Measurements from ENCODE around the gene PPEF2.

The PPEF2 gene

DNA sequence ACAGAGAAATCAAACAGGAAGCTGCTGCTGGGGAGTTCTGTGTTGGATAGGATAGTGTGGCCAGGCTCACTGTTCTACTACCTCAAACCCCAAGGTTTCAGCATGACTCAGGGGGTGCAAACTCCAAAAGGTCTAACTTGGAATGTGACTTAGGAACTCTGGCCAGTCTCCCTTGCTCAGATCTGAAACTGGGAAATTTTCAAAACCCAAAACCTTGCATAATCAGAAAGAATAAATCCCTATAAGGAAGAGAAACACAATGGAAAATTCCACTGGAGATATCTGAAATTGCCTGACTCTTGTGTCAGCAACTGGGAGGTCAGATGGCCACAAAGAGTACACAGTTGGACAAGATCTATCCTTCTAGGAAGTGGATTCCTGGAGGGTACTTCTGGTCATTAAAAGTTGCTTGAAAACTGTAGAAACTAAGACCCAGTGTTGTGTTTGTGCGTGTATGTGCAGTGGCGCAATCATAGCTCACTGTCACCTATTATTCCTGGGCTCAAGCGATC, 58.0 kb downstream of the PPEF2 start:
- Histone ChIP-seq H3K27me3 (ENCODE audit: control insufficient read depth, insufficient read depth, low read length) (no peaks in the 10 kb centered on the region), H3K9ac (ENCODE audit: low read length) (no peak overlapping the region), H3K36me3 (ENCODE audit: control insufficient read depth, insufficient read depth, low read length) (no peaks in the 10 kb centered on the region), H3K27ac (ENCODE audit: low read depth, low read length) (no peak overlapping the region), H3K4me3 (ENCODE audit: low read length) (no peak overlapping the region), H3K4me1 (ENCODE audit: control insufficient read depth, insufficient read depth, low read length) (no peaks in the 10 kb centered on the region)

DNA sequence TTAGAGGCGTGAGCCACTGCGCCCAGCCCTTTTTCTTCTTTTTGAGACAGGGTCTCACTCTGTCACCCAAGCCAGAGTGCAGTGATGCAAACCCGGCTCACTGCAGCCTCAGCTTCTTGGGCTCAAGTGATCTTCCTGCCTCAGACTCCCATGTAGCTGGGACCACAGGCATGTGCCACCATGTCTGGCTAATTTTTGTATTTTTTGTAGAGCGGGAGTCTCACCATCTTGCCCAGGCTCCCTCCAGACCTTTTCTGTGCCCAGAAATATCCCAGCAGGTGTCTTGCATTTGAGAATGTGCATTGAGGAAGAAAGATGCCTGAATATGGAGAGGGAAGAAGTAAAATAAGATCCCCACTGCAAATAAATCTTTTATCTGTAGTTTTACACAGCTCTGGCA, 58.7 kb downstream of the PPEF2 start:
- Histone ChIP-seq H3K9ac (ENCODE audit: low read length) (no peak overlapping the region), H3K4me1 (ENCODE audit: control insufficient read depth, insufficient read depth, low read length) (no peaks in the 10 kb centered on the region), H3K36me3 (ENCODE audit: control insufficient read depth, insufficient read depth, low read length) (no peaks in the 10 kb centered on the region), H3K27me3 (ENCODE audit: control insufficient read depth, insufficient read depth, low read length) (no peaks in the 10 kb centered on the region), H3K4me3 (ENCODE audit: low read length) (no peak overlapping the region), H3K27ac (ENCODE audit: low read depth, low read length) (no peak overlapping the region)

DNA sequence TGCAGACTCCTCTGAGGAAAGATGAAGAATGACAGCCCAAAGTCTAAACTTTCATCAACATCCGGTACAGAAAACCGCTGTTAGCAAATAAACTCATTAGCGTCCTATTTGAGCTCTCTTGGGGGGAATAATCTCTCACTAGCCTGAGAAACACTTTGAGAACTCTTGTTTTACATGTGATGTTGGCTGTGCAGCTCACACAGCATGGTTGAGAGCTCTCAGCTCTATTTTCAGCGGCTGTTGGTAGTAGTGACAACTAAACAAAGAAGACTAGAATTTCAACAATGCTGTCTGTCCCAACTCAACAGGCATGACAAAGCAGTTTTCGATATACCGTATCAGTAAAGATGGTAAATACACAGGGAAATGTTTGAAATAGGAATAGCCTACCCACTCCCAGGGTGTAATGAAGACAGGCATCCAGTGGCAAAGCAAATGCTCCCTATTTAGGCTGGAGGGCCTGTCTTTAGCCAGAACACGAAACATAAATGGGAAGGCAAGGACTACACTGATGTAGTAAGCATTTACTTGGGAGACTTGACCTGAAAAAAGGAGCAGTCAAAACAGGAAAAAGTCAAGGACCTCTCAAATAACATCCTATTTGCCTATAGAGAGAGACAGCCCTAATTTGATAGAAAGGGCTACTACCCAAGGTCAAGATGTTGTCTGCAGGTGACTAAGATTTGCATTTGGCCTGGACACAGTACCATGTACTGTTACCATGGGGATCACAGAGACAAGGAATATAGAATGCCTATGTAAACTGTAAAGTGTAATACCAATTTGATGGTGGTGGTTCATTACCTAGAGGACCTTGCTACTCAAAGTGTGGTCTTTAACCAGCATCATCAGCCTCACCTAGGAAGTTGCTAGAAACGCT, 60.4 kb downstream of the PPEF2 start:
- H3K4me1 ChIP-seq (ENCODE audit: control insufficient read depth, insufficient read depth, low read length), result no peaks in the 10 kb centered on the region
- no peaks in the 10 kb centered on the region for H3K36me3 ChIP-seq (ENCODE audit: control insufficient read depth, insufficient read depth, low read length)
- no peak overlapping the region for H3K9ac ChIP-seq (ENCODE audit: low read length)
- no peak overlapping the region for H3K27ac ChIP-seq (ENCODE audit: low read depth, low read length)
- no peaks in the 10 kb centered on the region for H3K27me3 ChIP-seq (ENCODE audit: control insufficient read depth, insufficient read depth, low read length)
- H3K4me3 ChIP-seq (ENCODE audit: low read length), result no peak overlapping the region

DNA sequence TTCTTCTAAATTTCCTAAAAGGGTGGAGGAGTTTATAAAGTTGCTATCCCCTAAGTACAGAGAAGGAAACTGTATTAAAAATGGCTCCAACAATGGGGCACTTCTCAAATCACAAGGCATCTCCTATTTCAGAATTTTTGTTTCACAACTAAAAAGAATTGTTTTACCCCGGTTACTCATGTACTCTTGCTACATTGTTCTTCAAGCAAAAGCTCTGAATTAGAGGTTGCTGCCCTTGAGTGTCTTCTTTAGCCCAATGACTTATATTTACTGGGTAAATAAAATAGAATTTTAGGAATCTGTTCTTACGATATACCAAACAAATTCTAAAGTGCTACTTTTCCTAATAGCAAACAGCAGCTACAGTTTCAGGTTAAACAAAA, 67.5 kb downstream of the PPEF2 start:
- Histone ChIP-seq H3K27me3 (ENCODE audit: control insufficient read depth, insufficient read depth, low read length) (no peaks in the 10 kb centered on the region), H3K27ac (ENCODE audit: low read depth, low read length) (no peak overlapping the region), H3K4me1 (ENCODE audit: control insufficient read depth, insufficient read depth, low read length) (no peaks in the 10 kb centered on the region), H3K9ac (ENCODE audit: low read length) (no peak overlapping the region), H3K4me3 (ENCODE audit: low read length) (no peak overlapping the region), H3K36me3 (ENCODE audit: control insufficient read depth, insufficient read depth, low read length) (no peaks in the 10 kb centered on the region)

DNA sequence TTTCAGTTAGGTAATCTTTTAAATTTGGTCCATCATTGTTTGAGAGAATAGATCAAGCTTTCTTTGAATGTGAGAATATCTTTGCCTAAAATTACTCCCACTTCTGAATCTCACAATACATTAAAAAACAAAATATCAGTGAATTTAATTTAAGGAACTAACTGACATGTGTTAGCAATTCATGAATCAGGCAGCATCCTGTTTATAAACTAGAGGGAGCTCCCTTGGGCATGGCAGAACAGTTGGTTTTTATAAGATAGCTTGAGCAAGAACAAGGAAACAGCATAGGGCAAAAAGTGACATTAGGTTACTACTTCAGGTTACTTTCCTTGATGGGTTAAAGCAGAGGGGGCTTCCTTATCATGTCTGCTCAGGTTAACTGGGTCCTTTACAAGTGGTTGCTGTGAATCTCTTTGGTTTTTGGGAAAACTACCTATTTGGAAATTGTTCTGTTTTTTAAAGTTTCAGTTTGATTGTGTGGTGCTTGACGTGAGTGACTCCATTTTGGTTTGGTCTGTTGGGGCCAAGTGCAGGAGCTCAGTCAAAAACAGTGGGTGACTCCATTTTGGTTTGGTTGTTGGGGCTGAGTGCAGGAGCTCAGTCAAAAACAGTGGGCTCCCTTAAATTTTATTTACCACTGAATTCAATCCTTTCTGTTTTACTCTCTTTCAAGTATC, 68.0 kb downstream of the PPEF2 start:
- H3K27me3 ChIP-seq (ENCODE audit: control insufficient read depth, insufficient read depth, low read length), result no peaks in the 10 kb centered on the region
- H3K9ac ChIP-seq (ENCODE audit: low read length), result no peak overlapping the region
- H3K27ac ChIP-seq (ENCODE audit: low read depth, low read length), result no peak overlapping the region
- no peak overlapping the region for H3K4me3 ChIP-seq (ENCODE audit: low read length)
- no peaks in the 10 kb centered on the region for H3K36me3 ChIP-seq (ENCODE audit: control insufficient read depth, insufficient read depth, low read length)
- H3K4me1 ChIP-seq (ENCODE audit: control insufficient read depth, insufficient read depth, low read length), result no peaks in the 10 kb centered on the region

DNA sequence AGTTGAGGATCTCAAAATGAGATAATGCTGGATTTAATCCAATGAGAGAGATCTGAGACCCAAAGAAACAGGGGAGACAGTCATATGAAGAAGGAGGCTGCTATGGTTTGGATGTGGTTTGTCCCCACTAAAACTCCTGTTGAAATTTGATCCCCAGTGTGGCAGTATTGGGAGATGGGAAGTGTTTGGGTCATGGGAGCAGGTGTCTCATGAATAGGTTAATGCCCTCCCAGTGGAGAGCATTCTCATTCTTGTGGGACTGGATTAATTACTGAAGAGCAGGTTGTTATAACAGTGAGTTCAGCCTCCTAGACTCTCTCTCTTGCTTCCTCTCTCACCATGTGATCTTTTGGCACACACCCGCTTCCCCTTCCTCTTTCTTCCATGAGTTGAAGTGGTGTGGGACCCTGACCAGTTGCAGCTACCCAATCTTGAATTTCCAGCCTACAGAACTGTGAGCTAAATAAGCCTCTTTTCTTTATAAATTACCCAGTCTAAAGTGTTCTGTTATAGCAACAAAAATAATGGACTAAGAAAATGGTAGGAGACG, 70.3 kb downstream of the PPEF2 start:
- Histone ChIP-seq H3K4me1 (ENCODE audit: control insufficient read depth, insufficient read depth, low read length) (no peaks in the 10 kb centered on the region), H3K36me3 (ENCODE audit: control insufficient read depth, insufficient read depth, low read length) (no peaks in the 10 kb centered on the region), H3K27ac (ENCODE audit: low read depth, low read length) (no peak overlapping the region), H3K27me3 (ENCODE audit: control insufficient read depth, insufficient read depth, low read length) (no peaks in the 10 kb centered on the region), H3K4me3 (ENCODE audit: low read length) (no peak overlapping the region), H3K9ac (ENCODE audit: low read length) (no peak overlapping the region)

DNA sequence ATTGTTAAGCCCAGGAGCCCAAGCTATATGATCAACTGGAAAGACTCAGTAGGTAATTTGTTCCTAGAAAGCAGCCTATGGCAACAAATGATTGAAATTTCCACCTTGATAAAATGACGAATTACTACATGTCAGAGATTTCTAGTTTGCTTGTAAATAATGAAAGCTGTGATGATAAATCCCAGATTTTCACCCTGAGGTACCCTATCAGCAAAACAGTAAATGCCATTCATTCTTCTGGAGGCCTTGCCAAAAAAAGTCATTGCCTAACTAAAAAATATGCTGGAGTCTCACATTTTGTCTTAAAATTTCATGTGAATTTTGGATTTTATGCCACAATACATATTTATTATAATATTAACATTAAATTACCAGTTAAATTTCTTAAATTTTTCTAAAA, 71.3 kb downstream of the PPEF2 start:
- Histone ChIP-seq H3K27me3 (ENCODE audit: control insufficient read depth, insufficient read depth, low read length) (no peaks in the 10 kb centered on the region), H3K4me3 (ENCODE audit: low read length) (no peak overlapping the region), H3K27ac (ENCODE audit: low read depth, low read length) (no peak overlapping the region), H3K36me3 (ENCODE audit: control insufficient read depth, insufficient read depth, low read length) (no peaks in the 10 kb centered on the region), H3K9ac (ENCODE audit: low read length) (no peak overlapping the region), H3K4me1 (ENCODE audit: control insufficient read depth, insufficient read depth, low read length) (no peaks in the 10 kb centered on the region)

DNA sequence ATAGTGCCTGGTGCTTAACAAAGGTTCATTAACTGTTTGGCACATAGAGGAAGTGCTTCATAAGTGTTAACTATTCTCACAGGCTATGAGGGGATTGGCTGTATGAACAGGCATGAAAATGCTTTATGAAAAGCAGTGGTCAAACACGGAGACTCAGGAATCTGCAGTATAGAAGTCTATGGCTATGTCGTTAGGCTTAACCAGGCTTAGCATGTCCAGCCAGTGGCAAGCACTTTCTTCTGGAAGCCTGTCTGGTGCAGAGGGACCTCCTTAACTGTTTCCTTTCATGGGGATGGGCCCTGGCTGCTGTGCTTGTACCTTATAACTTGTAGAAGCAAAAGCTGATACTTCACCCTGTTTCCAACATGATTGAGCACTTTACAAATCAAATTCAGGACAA, 78.4 kb downstream of the PPEF2 start:
- H3K4me1 ChIP-seq (ENCODE audit: control insufficient read depth, insufficient read depth, low read length), result no peaks in the 10 kb centered on the region
- H3K4me3 ChIP-seq (ENCODE audit: low read length), result no peak overlapping the region
- no peak overlapping the region for H3K9ac ChIP-seq (ENCODE audit: low read length)
- no peaks in the 10 kb centered on the region for H3K36me3 ChIP-seq (ENCODE audit: control insufficient read depth, insufficient read depth, low read length)
- H3K27me3 ChIP-seq (ENCODE audit: control insufficient read depth, insufficient read depth, low read length), result no peaks in the 10 kb centered on the region
- H3K27ac ChIP-seq (ENCODE audit: low read depth, low read length), result no peak overlapping the region

DNA sequence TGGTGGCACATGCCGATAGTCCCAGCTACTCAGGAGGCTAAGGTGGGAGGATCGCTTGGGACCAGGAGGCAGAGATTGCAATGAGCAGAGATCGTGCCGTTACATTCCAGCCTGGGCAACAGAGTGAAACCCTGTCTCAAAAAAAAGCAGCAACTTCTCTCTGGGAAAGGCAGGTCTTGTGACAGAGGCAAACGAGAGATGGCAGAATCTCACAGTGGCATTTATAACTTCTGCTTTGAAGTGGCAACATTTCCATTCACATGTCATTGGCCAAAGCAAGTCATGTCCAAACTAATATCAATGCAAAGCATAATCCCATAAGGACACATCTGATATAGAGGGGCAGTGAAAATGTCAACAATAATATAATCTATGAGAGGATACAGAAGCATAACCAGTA, 79.8 kb downstream of the PPEF2 start:
- no peak overlapping the region for H3K9ac ChIP-seq (ENCODE audit: low read length)
- H3K27me3 ChIP-seq (ENCODE audit: control insufficient read depth, insufficient read depth, low read length), result no peaks in the 10 kb centered on the region
- H3K27ac ChIP-seq (ENCODE audit: low read depth, low read length), result no peak overlapping the region
- no peak overlapping the region for H3K4me3 ChIP-seq (ENCODE audit: low read length)
- no peaks in the 10 kb centered on the region for H3K4me1 ChIP-seq (ENCODE audit: control insufficient read depth, insufficient read depth, low read length)
- H3K36me3 ChIP-seq (ENCODE audit: control insufficient read depth, insufficient read depth, low read length), result no peaks in the 10 kb centered on the region

DNA sequence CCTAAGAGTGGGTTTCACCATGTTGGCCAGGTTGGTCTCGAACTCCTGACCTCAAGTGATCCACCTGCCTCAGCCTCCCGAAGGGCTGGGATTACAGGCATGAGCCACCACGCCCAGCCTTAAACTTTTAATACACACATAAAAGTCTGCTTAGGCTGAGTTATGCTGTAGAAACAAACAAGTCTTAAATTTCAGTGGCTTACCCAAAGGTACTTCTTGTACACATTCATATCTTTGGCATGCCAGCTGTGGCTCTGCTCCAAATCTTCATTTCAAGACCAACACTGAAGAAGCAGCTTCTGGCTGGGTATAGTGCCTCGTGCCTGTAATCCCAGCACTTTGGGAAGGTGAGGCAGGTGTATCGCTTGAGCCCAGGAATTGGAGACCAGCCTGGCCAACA, 80.3 kb downstream of the PPEF2 start:
- Histone ChIP-seq H3K27me3 (ENCODE audit: control insufficient read depth, insufficient read depth, low read length) (no peaks in the 10 kb centered on the region), H3K4me1 (ENCODE audit: control insufficient read depth, insufficient read depth, low read length) (no peaks in the 10 kb centered on the region), H3K9ac (ENCODE audit: low read length) (no peak overlapping the region), H3K4me3 (ENCODE audit: low read length) (no peak overlapping the region), H3K27ac (ENCODE audit: low read depth, low read length) (no peak overlapping the region), H3K36me3 (ENCODE audit: control insufficient read depth, insufficient read depth, low read length) (no peaks in the 10 kb centered on the region)

DNA sequence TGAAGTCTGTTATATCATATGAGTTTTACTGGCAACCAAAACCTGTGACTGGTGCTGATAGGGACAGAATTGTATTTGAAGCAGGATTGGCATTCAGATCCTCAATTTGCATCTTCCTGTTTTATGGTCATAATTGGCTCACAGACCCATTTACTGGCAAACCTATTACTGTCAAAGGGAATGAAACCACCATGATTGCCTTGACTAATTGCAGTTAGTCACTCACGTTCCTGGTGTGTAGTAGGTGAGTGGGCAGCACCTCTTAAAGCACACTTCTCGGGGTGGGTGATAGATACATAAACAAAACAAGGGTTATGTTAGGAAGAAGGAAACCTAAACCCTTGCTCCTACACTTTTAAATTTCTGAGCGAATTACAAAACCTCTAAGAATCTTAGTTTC, 81.0 kb downstream of the PPEF2 start:
- Histone ChIP-seq H3K4me1 (ENCODE audit: control insufficient read depth, insufficient read depth, low read length) (no peaks in the 10 kb centered on the region), H3K36me3 (ENCODE audit: control insufficient read depth, insufficient read depth, low read length) (no peaks in the 10 kb centered on the region), H3K27me3 (ENCODE audit: control insufficient read depth, insufficient read depth, low read length) (no peaks in the 10 kb centered on the region), H3K27ac (ENCODE audit: low read depth, low read length) (no peak overlapping the region), H3K9ac (ENCODE audit: low read length) (no peak overlapping the region), H3K4me3 (ENCODE audit: low read length) (no peak overlapping the region)

DNA sequence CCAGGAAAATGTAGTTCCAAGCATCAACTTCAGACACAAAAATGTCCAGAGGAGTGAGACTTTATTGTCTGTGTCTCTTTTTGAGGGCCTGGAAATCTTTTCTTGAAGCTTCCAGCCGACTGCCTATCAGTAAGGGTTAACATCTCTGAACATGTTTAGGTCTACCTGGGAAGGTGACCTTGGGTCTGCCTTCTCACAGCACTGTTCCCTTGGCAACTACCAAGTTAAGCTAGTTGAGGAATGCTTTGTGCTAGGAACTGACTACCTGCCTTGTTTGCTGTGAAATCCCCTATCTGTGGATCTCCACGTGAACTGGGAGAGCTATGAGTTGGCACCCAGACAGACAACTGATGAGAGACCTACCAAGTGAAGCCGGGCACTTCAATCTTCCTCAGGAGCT, 81.6 kb downstream of the PPEF2 start:
- Histone ChIP-seq H3K27me3 (ENCODE audit: control insufficient read depth, insufficient read depth, low read length) (no peaks in the 10 kb centered on the region), H3K4me1 (ENCODE audit: control insufficient read depth, insufficient read depth, low read length) (no peaks in the 10 kb centered on the region), H3K27ac (ENCODE audit: low read depth, low read length) (no peak overlapping the region), H3K36me3 (ENCODE audit: control insufficient read depth, insufficient read depth, low read length) (no peaks in the 10 kb centered on the region), H3K9ac (ENCODE audit: low read length) (no peak overlapping the region), H3K4me3 (ENCODE audit: low read length) (no peak overlapping the region)

All from rectal smooth muscle tissue (tissue), 1 donor.